Neural progenitor cell (in vitro differentiated cells): ENCODE results near the gene RTN4. TPM values are rescaled to one million over a fixed set of nuclear protein-coding genes. Genes with fewer than 3 reads are reported as not detected.

Experiments used
- DNase-seq: peaks from one replicate; pipeline ENCODE4 v3.0.0-alpha.2; 2016; ENCODE audit warnings: low spot score
- H2AFZ ChIP-seq: fragments of 200-600 bp; sonication (generic); replicated peaks from 2 replicates; pipeline ENCODE4 v1.6.1; 2016; ENCODE audit warnings: antibody characterized with exemption
- H3F3A ChIP-seq: fragments of 200-600 bp; sonication (generic); 2 replicates; pipeline ENCODE4 v1.6.1; 2016; ENCODE audit warnings: antibody characterized with exemption, low read depth
- H3K27ac ChIP-seq: fragments of 200-600 bp; sonication (generic); 2 replicates; pipeline ENCODE4 v1.5.1; 2016; ENCODE audit warnings: mild to moderate bottlenecking
- H3K27me3 ChIP-seq: fragments of 200-600 bp; sonication (generic); 2 replicates; pipeline ENCODE4 v1.6.1; 2016; ENCODE audit warnings: mild to moderate bottlenecking, moderate library complexity
- H3K36me3 ChIP-seq: fragments of 200-600 bp; sonication (generic); 2 replicates; pipeline ENCODE4 v1.5.1; 2016
- H3K4me1 ChIP-seq: fragments of 200-600 bp; sonication (generic); 2 replicates; pipeline ENCODE4 v1.6.1; 2016; ENCODE audit warnings: mixed run types
- H3K4me2 ChIP-seq: fragments of 200-600 bp; sonication (generic); 2 replicates; pipeline ENCODE4 v1.6.1; 2016
- H3K4me3 ChIP-seq: fragments of 200-600 bp; sonication (generic); 2 replicates; pipeline ENCODE4 v1.5.1; 2016
- H3K79me2 ChIP-seq: fragments of 200-600 bp; sonication (generic); 2 replicates; pipeline ENCODE4 v1.6.1; 2016; ENCODE audit warnings: low read depth
- H3K9ac ChIP-seq: fragments of 200-600 bp; sonication (generic); 2 replicates; pipeline ENCODE4 v1.6.1; 2016
- H3K9me3 ChIP-seq: fragments of 200-600 bp; sonication (generic); 2 replicates; pipeline ENCODE4 v1.5.1; 2016; ENCODE audit warnings: low read depth
- H4K20me1 ChIP-seq: fragments of 200-600 bp; sonication (generic); 2 replicates; pipeline ENCODE4 v1.6.1; 2016; ENCODE audit warnings: low read depth
- H3K27ac Mint-ChIP-seq: 3 replicates; pipeline ENCODE4 v1.8.0; 2021; ENCODE audit warnings: mixed read lengths
- H3K27me3 Mint-ChIP-seq: 2 replicates; pipeline ENCODE4 v1.8.0; 2022; ENCODE audit warnings: low read depth, mild to moderate bottlenecking, inconsistent platforms, moderate library complexity, mixed read lengths; ENCODE audit not compliant: insufficient read depth
- H3K36me3 Mint-ChIP-seq: 3 replicates; pipeline ENCODE4 v1.8.0; 2021; ENCODE audit warnings: mixed read lengths
- H3K4me1 Mint-ChIP-seq: 3 replicates; pipeline ENCODE4 v1.8.0; 2021; ENCODE audit warnings: mixed read lengths
- H3K4me3 Mint-ChIP-seq: 3 replicates; pipeline ENCODE4 v1.8.0; 2021; ENCODE audit warnings: mild to moderate bottlenecking, moderate library complexity, mixed read lengths
- H3K9me3 Mint-ChIP-seq: 3 replicates; pipeline ENCODE4 v1.8.0; 2020; ENCODE audit warnings: mixed read lengths
- EZH2 ChIP-seq: fragments of 200-600 bp; sonication (generic); IDR thresholded peaks from 2 replicates; pipeline ENCODE4 v1.6.1; 2017; ENCODE audit warnings: antibody characterized with exemption, mild to moderate bottlenecking, moderate library complexity
- EZH2phosphoT487 ChIP-seq: fragments of 200-600 bp; sonication (generic); IDR thresholded peaks from 2 replicates; pipeline ENCODE4 v1.6.1; 2017; ENCODE audit warnings: antibody characterized with exemption
- total RNA-seq: library from RNA; depleted of rRNA; stranded (reverse); fragments of >200 nt; gene quantifications from 2 replicates; pipeline ENCODE4 v1.2.3, GENCODE V29; 2015; ENCODE audit warnings: low replicate concordance
- TF ChIP-seq, protein P1 (sequence below): fragments of 200-600 bp; sonication (generic); IDR thresholded peaks from 2 replicates; pipeline ENCODE4 v1.5.1; 2017; ENCODE audit warnings: antibody characterized with exemption, mild to moderate bottlenecking

RTN4 gene
- total RNA-seq, 1 donor from 2014 or later = 157 TPM

DNA sequence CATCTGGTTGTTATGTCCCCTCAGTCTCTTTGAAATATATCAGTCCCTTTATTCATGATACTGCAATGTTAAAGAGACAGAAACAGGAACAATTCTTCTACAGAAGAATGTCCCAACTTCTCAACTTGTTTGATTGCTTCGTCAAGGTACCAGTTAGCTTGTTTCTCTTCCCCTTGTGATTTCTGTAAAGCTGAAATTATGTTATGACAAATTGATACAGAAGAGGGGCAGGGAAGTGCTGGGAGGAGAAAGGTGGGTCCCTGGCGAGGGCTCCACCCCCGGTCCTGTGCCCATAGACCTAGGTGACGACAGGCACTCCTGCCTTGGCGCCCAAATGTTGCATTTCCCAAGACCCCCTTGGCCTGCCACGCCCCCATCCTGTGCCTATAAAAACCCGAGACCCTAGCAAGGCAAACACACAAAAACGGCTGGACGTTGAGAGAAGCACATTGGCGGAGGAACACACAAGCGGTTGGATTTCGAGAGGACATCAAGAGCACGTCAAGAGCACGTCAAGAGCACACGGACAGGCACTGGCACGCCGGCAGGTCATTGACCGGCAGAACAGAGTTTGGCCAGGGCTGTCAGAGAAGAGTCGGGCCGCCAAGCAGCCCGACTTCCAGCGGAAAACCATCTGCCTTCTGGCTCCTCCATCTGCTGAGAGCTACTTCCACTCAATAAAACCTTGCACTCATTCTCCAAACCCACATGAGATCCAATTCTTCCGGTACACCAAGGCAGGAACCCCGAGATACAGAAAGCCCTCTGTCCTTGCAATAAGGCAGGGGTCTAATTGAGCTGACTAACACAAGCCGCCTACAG, 11.5 kb upstream of the RTN4 start:
- no peak for DNase-seq
- H3K9ac ChIP-seq = no peak overlapping the region
- TF ChIP-seq, protein P1, sequence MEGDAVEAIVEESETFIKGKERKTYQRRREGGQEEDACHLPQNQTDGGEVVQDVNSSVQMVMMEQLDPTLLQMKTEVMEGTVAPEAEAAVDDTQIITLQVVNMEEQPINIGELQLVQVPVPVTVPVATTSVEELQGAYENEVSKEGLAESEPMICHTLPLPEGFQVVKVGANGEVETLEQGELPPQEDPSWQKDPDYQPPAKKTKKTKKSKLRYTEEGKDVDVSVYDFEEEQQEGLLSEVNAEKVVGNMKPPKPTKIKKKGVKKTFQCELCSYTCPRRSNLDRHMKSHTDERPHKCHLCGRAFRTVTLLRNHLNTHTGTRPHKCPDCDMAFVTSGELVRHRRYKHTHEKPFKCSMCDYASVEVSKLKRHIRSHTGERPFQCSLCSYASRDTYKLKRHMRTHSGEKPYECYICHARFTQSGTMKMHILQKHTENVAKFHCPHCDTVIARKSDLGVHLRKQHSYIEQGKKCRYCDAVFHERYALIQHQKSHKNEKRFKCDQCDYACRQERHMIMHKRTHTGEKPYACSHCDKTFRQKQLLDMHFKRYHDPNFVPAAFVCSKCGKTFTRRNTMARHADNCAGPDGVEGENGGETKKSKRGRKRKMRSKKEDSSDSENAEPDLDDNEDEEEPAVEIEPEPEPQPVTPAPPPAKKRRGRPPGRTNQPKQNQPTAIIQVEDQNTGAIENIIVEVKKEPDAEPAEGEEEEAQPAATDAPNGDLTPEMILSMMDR = no peak
- TF ChIP-seq EZH2 (no peak), EZH2phosphoT487 (no peak)

DNA sequence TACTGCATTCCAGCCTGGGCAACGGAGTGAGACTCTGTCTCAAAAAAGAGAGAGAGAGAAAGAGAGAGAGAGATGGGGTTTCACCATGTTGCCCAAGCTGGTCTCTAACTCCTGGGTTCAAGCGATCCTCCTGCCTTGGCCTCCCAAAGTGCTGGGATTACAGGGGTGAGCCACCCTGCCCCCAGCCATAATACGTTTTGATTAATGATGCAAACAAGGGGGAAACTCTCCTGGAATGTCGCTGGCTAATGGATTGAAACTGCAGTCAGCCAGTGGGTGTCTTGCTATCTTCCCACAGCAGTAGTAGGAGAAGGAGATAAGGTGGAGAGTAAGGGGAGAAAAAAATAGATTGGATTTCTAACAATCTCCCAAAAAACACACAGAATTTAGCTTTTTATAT, 9.5 kb upstream of the RTN4 start:
- no peaks in the 10 kb centered on the region for H3K4me1 Mint-ChIP-seq
- H3K9me3 Mint-ChIP-seq = no peaks in the 10 kb centered on the region
- H3K4me3 ChIP-seq = no peak overlapping the region
- TF ChIP-seq EZH2phosphoT487 (no peak), EZH2 (no peak)
- TF ChIP-seq, protein P1 = no peak
- H3K9me3 ChIP-seq = no peaks in the 10 kb centered on the region
- no peak for DNase-seq
- H3K4me3 Mint-ChIP-seq = no peak overlapping the region
- no peaks in the 10 kb centered on the region for H3K36me3 Mint-ChIP-seq
- H3K4me1 ChIP-seq = no peaks in the 10 kb centered on the region
- peaks cover 2% of the 10 kb centered on the region for H3K27me3 Mint-ChIP-seq
- H3K9ac ChIP-seq = no peak overlapping the region
- H3K27ac ChIP-seq = no peak overlapping the region
- no peaks in the 10 kb centered on the region for H3K36me3 ChIP-seq
- H3K79me2 ChIP-seq = no peaks in the 10 kb centered on the region
- no peaks in the 10 kb centered on the region for H3K27me3 ChIP-seq
- no peaks in the 10 kb centered on the region for H4K20me1 ChIP-seq
- H3K27ac Mint-ChIP-seq = no peak overlapping the region
- no peak overlapping the region for H2AFZ ChIP-seq
- no peak overlapping the region for H3K4me2 ChIP-seq
- H3F3A ChIP-seq = no peaks in the 10 kb centered on the region

More for the DNA sequence above, 11.5 kb upstream of the RTN4 start:
- Histone ChIP-seq H3K36me3 (no peaks in the 10 kb centered on the region), H3K27ac (no peak overlapping the region), H3K9me3 (no peaks in the 10 kb centered on the region), H3K4me2 (no peak overlapping the region), H3K4me1 (no peaks in the 10 kb centered on the region), H4K20me1 (no peaks in the 10 kb centered on the region), H3F3A (no peaks in the 10 kb centered on the region), H2AFZ (no peak overlapping the region), H3K79me2 (no peaks in the 10 kb centered on the region), H3K27me3 (no peaks in the 10 kb centered on the region), H3K4me3 (no peak overlapping the region)
- Mint-ChIP-seq H3K36me3 (no peaks in the 10 kb centered on the region), H3K9me3 (no peaks in the 10 kb centered on the region), H3K4me1 (no peaks in the 10 kb centered on the region), H3K4me3 (no peak overlapping the region), H3K27me3 (peaks cover 2% of the 10 kb centered on the region), H3K27ac (no peak overlapping the region)

DNA sequence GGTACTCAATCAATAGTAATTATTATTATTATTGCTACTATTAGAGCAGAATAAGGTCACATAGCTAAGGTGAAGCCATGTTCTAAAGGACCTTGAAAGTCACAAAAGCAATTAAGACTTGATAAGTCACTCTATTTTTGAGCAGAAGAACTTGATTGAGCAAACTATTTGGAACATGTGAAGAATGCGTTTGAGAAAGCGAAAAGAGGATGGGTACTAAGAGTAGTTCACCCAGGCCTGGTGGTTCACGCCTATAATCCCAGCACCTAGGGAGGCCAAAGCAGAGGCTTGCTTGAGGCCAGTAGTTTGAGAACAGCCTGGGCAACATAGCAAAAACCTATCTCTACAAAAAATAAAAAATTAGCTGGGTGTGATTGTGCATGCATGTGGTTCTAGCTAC, 7.2 kb upstream of the RTN4 start:
- H3K4me1 Mint-ChIP-seq = no peaks in the 10 kb centered on the region
- DNase-seq = no peak
- Histone ChIP-seq H3K27me3 (no peaks in the 10 kb centered on the region), H3K4me3 (no peak overlapping the region), H2AFZ (no peak overlapping the region), H3K4me1 (no peaks in the 10 kb centered on the region), H3K27ac (no peak overlapping the region), H3K9me3 (no peaks in the 10 kb centered on the region), H3F3A (no peaks in the 10 kb centered on the region), H4K20me1 (no peaks in the 10 kb centered on the region), H3K79me2 (no peaks in the 10 kb centered on the region), H3K36me3 (no peaks in the 10 kb centered on the region), H3K9ac (no peak overlapping the region), H3K4me2 (no peak overlapping the region)
- no peaks in the 10 kb centered on the region for H3K9me3 Mint-ChIP-seq
- TF ChIP-seq, protein P1 = no peak
- no peak for TF ChIP-seq EZH2
- H3K4me3 Mint-ChIP-seq = no peak overlapping the region
- no peak overlapping the region for H3K27ac Mint-ChIP-seq
- H3K27me3 Mint-ChIP-seq = peaks cover 2% of the 10 kb centered on the region
- no peaks in the 10 kb centered on the region for H3K36me3 Mint-ChIP-seq
